UCSD-AML1 (cell line): ENCODE data around the gene DRAXIN.
A peak's percentile ranks its signal among the peaks of the same experiment; 100 is the strongest.

Experiments
- DNase-seq: peaks from one replicate; lab custom pipeline; 2025; ENCODE audit not compliant: unreplicated experiment; lab: John Stamatoyannopoulos, UW

Gene DRAXIN

GRCh38 chr1:11684070-11684469 is 7.4 kb upstream of the DRAXIN start:
- no peak for DNase-seq

DNA sequence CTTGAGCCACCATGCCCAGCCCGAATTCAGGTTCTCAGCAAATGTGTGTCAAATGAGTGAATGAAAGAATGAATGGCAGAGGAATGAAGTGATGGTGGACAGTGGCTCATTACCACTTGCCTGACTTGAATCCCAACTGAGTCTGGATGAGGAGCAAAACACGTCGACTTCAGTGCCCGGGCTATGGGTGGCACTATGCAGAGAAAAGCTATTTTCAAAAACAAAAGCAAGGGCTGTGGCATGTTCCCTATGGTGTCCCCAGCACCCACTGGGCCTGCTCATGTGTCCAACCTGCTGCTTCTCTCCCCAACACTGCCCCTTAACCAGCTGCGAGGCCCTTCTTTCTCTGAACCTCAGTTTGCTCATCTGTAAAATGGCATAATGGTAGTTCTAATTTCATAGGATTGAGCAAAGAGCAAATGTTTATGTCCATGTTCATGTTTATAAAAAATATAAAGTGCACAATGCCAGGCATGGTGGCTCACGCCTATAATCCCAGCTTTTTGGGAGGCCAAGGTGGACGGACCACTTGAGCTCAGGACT is 6.2 kb upstream of the DRAXIN start:
- DNase-seq, result no peak

DNA sequence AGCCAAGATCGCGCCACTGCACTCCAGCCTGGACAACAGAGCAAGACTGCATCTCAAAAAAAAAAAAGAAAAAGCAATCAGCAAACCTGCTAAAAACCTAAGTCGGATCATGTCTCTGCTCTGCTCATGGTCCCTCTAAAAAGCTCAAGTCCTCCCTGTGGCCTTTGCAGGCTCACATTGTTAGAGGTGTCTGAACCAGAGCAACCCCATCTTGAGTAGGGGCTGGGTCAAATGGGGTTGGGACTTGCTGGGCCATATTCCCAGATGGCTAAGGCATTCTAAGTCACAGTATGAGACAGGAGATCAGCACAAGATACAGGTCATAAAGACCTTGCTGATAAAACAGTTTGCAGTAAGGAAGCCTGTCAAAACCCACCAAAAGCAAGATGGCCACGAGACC is 3.0 kb upstream of the DRAXIN start:
- DNase-seq, result no peak

GRCh38 chr1:11690397-11691301 is 861 bp upstream of the DRAXIN start:
- no peak for DNase-seq

- DNase-seq, result no peak
Measured at GRCh38 chr1:11691928-11692711, 610 bp downstream of the DRAXIN start.

- peak; percentile 28 for DNase-seq
Measured at GRCh38 chr1:11693024-11693590, 1.6 kb downstream of the DRAXIN start.

- DNase-seq, result no peak
Measured at GRCh38 chr1:11693917-11694316, 2.4 kb downstream of the DRAXIN start.

- DNase-seq, result no peak
Measured at GRCh38 chr1:11695861-11696260, 4.4 kb downstream of the DRAXIN start.

- DNase-seq, result no peak
Measured at GRCh38 chr1:11697188-11697892, 5.8 kb downstream of the DRAXIN start.

DNA sequence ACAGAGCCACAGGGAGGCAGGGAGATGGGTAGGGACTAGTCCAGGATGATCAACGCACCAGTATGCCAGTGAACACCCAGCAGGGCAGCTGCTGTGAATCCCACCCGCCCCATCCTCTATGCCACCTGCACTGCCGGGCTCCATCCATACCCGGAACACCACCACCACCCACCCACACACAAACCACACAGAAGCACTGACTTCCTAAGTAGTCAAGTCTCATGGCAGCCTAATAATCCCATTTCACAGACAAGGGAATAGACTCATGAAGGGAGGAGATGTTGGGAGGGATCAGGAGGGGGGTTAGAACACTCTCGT is 6.3 kb downstream of the DRAXIN start:
- DNase-seq, result no peak

- DNase-seq, result no peak
Measured at GRCh38 chr1:11700601-11701467, 9.3 kb downstream of the DRAXIN start.

DNA sequence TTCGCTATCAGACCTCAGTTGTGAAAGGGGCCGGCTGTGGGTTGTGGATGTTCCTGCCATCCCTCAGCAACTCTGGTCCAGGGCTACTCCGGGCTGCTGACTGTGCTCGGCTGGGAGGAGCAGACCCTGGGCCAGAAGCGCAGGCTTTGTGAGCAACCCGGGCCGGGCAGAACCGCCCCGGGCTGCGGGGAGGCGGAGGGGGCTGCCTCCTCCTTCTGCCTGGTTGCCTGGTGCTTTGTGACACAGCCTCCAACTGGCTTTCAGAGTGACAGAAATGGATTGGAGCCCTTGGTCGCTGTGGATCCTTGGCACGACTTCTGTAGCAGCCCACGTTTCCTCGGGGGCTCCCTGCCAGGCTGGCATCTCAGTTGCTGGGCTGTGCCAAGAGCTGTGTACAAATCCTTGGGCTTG is 10.0 kb downstream of the DRAXIN start:
- DNase-seq, result no peak

- no peak for DNase-seq
Measured at GRCh38 chr1:11701981-11702803, 10.7 kb downstream of the DRAXIN start.

- DNase-seq, result no peak
Measured at GRCh38 chr1:11703357-11704193, 12.1 kb downstream of the DRAXIN start.

- DNase-seq, result no peak
Measured at GRCh38 chr1:11704194-11704529, 12.7 kb downstream of the DRAXIN start.

GRCh38 chr1:11704691-11705475 is 13.4 kb downstream of the DRAXIN start:
- no peak for DNase-seq

DNA sequence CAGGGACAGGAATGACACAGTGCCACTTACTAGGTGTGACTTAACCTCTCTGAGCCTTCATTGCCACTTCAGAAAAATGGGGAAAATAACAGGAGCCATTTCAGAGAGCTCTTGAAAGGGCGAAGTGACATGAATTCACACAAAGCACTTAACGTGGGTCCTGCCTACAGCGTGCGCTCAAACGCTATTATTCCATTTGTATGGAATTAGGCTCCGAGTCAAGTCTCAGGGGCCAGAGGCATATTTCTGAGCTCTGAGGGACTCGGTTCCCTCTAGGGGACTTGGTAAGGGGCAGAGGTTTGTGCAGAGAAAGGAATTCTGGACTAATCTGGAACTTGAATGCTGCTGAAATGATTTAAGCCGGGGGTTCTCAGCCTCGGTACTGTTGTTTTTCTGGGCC is 14.1 kb downstream of the DRAXIN start:
- no peak for DNase-seq

GRCh38 chr1:11706292-11706691 is 14.8 kb downstream of the DRAXIN start:
- DNase-seq, result no peak
